ENCODE data around the gene ACER3. TPM values are rescaled to one million over a fixed set of nuclear protein-coding genes. Genes with fewer than 3 reads are reported as not detected.
A peak's percentile ranks its signal among the peaks of the same experiment; 100 is the strongest.

Gene ACER3
- polyA plus RNA-seq, 3 donors = 22.9 to 45.4 (median 23.6) TPM

DNA sequence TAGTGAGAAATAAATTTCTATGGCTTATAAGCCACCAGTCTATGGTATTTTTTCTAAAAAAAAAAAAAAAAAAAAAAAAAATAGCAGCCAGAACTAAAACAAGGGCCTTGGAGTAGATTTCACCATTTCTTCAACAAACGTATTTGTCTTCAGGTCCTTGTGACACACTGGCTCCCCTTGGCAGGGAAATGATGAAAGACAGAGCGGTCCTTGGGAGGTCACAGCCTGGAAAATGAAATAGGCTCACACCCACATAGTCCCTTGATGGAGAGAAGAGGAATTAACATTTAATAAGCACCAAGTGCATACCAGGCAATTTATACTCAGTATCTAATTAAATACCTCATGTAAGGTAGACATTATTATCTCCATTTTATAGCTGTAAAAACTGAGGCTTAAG, 25.7 kb upstream of the ACER3 start:
- Histone ChIP-seq H3K9me3 (replicated peaks in 1 of 2; ENCODE audit: control insufficient read depth in 1 of 2, insufficient read depth in 1 of 2, low read length in 2 of 2) (no peaks in the 10 kb centered on the region), H3K4me2 (replicated peaks; ENCODE audit: extremely low read depth, low read length, poor library complexity, severe bottlenecking) (no peak overlapping the region), H4K20me1 (ENCODE audit: insufficient read depth, low read length) (no peaks in the 10 kb centered on the region), H3K4me1 (ENCODE audit: control insufficient read depth in 1 of 2, insufficient read depth in 2 of 2, low read length in 2 of 2) (peaks cover 41 to 42% of the 10 kb centered on the region in 2 donors), H3K9ac (ENCODE audit: insufficient read depth, low read length, poor library complexity, severe bottlenecking) (no peak overlapping the region), H2AFZ (ENCODE audit: insufficient read depth, low read depth, low read length, poor library complexity, severe bottlenecking) (no peak overlapping the region), H3K36me3 (replicated peaks in 1 of 2; ENCODE audit: control insufficient read depth in 1 of 2, insufficient read depth in 2 of 2, low read length in 2 of 2) (no peaks in the 10 kb centered on the region), H3K79me2 (ENCODE audit: insufficient read depth, low read length) (no peaks in the 10 kb centered on the region), H3K27ac (ENCODE audit: low read depth in 1 of 2, low read length in 2 of 2) (no peak overlapping the region), H3K4me3 (replicated peaks in 1 of 3; ENCODE audit: low read depth in 2 of 3, low read length in 3 of 3) (no peak overlapping the region), H3K27me3 (ENCODE audit: control insufficient read depth in 2 of 2, insufficient read depth in 2 of 2, low read length in 2 of 2) (no peaks in the 10 kb centered on the region)
- TF ChIP-seq, protein P1, sequence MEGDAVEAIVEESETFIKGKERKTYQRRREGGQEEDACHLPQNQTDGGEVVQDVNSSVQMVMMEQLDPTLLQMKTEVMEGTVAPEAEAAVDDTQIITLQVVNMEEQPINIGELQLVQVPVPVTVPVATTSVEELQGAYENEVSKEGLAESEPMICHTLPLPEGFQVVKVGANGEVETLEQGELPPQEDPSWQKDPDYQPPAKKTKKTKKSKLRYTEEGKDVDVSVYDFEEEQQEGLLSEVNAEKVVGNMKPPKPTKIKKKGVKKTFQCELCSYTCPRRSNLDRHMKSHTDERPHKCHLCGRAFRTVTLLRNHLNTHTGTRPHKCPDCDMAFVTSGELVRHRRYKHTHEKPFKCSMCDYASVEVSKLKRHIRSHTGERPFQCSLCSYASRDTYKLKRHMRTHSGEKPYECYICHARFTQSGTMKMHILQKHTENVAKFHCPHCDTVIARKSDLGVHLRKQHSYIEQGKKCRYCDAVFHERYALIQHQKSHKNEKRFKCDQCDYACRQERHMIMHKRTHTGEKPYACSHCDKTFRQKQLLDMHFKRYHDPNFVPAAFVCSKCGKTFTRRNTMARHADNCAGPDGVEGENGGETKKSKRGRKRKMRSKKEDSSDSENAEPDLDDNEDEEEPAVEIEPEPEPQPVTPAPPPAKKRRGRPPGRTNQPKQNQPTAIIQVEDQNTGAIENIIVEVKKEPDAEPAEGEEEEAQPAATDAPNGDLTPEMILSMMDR (IDR thresholded peaks at IDR 0.05) = no peak
- Mint-ChIP-seq H3K4me1 (peaks cover 31% of the 10 kb centered on the region), H3K4me3 (no peak overlapping the region), H3K36me3 (no peaks in the 10 kb centered on the region), H3K27me3 (ENCODE audit: low read depth in 3 of 3) (peaks cover 2 to 4% (median 3%) of the 10 kb centered on the region in 3 donors), H3K27ac (no peak overlapping the region), H3K9me3 (no peaks in the 10 kb centered on the region)
- no CpG with 5 or more reads among the region's 2 CpGs for WGBS (ENCODE audit: insufficient coverage)
- intact Hi-C loops (cut with micrococcal nuclease) = no loop called here
- no peak for DNase-seq

DNA sequence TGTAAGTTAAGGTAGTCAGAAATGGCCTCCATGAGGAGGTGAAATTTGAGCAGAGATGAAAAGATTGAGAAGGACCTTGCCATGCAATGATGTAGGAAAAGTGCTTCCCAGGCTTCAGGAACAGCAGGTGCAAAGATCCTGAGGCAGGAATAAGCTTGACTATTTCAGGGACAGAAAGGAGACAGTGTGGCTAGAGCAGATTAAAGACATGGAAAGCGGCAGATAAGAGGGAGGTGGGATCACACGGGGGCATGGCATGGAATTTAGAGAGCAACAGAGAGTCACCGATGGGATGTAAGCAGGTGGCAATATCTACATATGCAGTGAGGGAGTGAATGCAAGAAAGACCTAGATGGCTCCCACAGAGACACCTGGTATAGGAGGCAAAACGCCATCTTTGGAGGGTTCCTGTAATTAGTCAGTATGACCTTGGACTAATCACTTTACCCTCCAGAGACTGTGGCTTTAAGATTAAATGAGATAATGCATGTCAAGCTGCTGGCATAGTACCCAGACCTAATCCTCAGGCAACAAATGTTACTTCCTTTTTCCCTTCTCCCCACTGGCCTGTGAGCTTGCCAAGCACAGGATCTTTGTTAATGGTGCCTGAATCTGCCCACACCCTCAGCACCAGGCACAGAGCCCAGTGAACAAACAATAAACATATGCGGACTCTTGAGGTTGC, 24.6 kb upstream of the ACER3 start:
- peaks cover 2 to 5% (median 3%) of the 10 kb centered on the region in 3 donors for H3K27me3 Mint-ChIP-seq (ENCODE audit: low read depth in 3 of 3)
- peak in 2 of 3 donors; percentile 21 to 22 for DNase-seq
- Histone ChIP-seq H3K27me3 (ENCODE audit: control insufficient read depth in 2 of 2, insufficient read depth in 2 of 2, low read length in 2 of 2) (no peaks in the 10 kb centered on the region), H3K79me2 (ENCODE audit: insufficient read depth, low read length) (no peaks in the 10 kb centered on the region), H4K20me1 (ENCODE audit: insufficient read depth, low read length) (no peaks in the 10 kb centered on the region), H3K4me3 (replicated peaks in 1 of 3; ENCODE audit: low read depth in 2 of 3, low read length in 3 of 3) (no peak overlapping the region), H3K9me3 (replicated peaks in 1 of 2; ENCODE audit: control insufficient read depth in 1 of 2, insufficient read depth in 1 of 2, low read length in 2 of 2) (no peaks in the 10 kb centered on the region), H3K9ac (ENCODE audit: insufficient read depth, low read length, poor library complexity, severe bottlenecking) (no peak overlapping the region), H3K36me3 (replicated peaks in 1 of 2; ENCODE audit: control insufficient read depth in 1 of 2, insufficient read depth in 2 of 2, low read length in 2 of 2) (no peaks in the 10 kb centered on the region), H3K4me1 (ENCODE audit: control insufficient read depth in 1 of 2, insufficient read depth in 2 of 2, low read length in 2 of 2) (peaks cover 37 to 42% of the 10 kb centered on the region in 2 donors), H3K27ac (ENCODE audit: low read depth in 1 of 2, low read length in 2 of 2) (no peak overlapping the region), H3K4me2 (replicated peaks; ENCODE audit: extremely low read depth, low read length, poor library complexity, severe bottlenecking) (no peak overlapping the region), H2AFZ (ENCODE audit: insufficient read depth, low read depth, low read length, poor library complexity, severe bottlenecking) (no peak overlapping the region)
- TF ChIP-seq, protein P1 (IDR thresholded peaks at IDR 0.05) = no peak
- WGBS (ENCODE audit: insufficient coverage) = 83% methylated on average over 4 of the region's 5 CpGs
- no peaks in the 10 kb centered on the region for H3K36me3 Mint-ChIP-seq
- H3K9me3 Mint-ChIP-seq = no peaks in the 10 kb centered on the region
- H3K27ac Mint-ChIP-seq = no peak overlapping the region
- peaks cover 33% of the 10 kb centered on the region for H3K4me1 Mint-ChIP-seq
- H3K4me3 Mint-ChIP-seq = no peak overlapping the region
- intact Hi-C loops (cut with micrococcal nuclease) = no loop called here

Data from CD14-positive monocyte (primary cell).